IPS DF 4.7 (cell line): ENCODE measurements around the gene HCRTR2.

Experiments
- DNase-seq: peaks from one replicate; pipeline ENCODE4 v3.0.0-alpha.2; 2013; ENCODE audit warnings: low spot score; ENCODE audit errors: extremely low read depth

Gene HCRTR2

GRCh38 chr6:55320696-55321086 is 146.4 kb downstream of the HCRTR2 start:
- no peak for DNase-seq

GRCh38 chr6:55327169-55327568 is 152.9 kb downstream of the HCRTR2 start, which contains the start of gene GFRAL:
Gene GFRAL, plus strand, starts transcription at chr6:55327469. Its CDS starts 86 bp downstream, at chr6:55327555.
- DNase-seq, result no peak
